Dermis blood vessel endothelial cell (primary cell): Measurements from ENCODE around the gene COL4A2. TPM values are rescaled to one million over a fixed set of nuclear protein-coding genes. Genes with fewer than 3 reads are reported as not detected.
A peak's percentile ranks its signal among the peaks of the same experiment; 100 is the strongest.

Source experiments
- DNase-seq: peaks from one replicate; pipeline ENCODE4 v3.0.0; 2010
- total RNA-seq: library from RNA; depleted of rRNA; stranded (reverse); fragments of >200 nt; gene quantifications from 2 replicates; pipeline ENCODE4 v1.2.3, GENCODE V29; 2014

Gene COL4A2
- total RNA-seq, 1 donor from 2014 or later = 1,320 TPM

GRCh38 chr13:110359840-110360301 is 52.8 kb downstream of the COL4A2 start:
- no peak for DNase-seq

- no peak for DNase-seq
Observed at GRCh38 chr13:110360598-110360997, 53.5 kb downstream of the COL4A2 start.

- DNase-seq = peak; percentile 67
Observed at GRCh38 chr13:110361365-110361911, 54.4 kb downstream of the COL4A2 start.

- no peak for DNase-seq
Observed at GRCh38 chr13:110363010-110363409, 55.9 kb downstream of the COL4A2 start.

GRCh38 chr13:110364081-110364480 is 57.0 kb downstream of the COL4A2 start:
- no peak for DNase-seq

- no peak for DNase-seq
Observed at GRCh38 chr13:110365876-110366275, 58.8 kb downstream of the COL4A2 start.

GRCh38 chr13:110366733-110367132 is 59.6 kb downstream of the COL4A2 start:
- DNase-seq = no peak

GRCh38 chr13:110367620-110368019 is 60.5 kb downstream of the COL4A2 start:
- DNase-seq = no peak

GRCh38 chr13:110368408-110368807 is 61.3 kb downstream of the COL4A2 start:
- no peak for DNase-seq

- no peak for DNase-seq
Observed at GRCh38 chr13:110369400-110369799, 62.3 kb downstream of the COL4A2 start.

- DNase-seq = peak; percentile 96
Observed at GRCh38 chr13:110371550-110372465, 64.7 kb downstream of the COL4A2 start.

- DNase-seq = peak; percentile 68
Observed at GRCh38 chr13:110372676-110373075, 65.6 kb downstream of the COL4A2 start.

- DNase-seq = no peak
Observed at GRCh38 chr13:110373617-110374016, 66.5 kb downstream of the COL4A2 start.

- DNase-seq = no peak
Observed at GRCh38 chr13:110374431-110375370, 67.6 kb downstream of the COL4A2 start.

- DNase-seq = no peak
Observed at GRCh38 chr13:110376120-110376519, 69.0 kb downstream of the COL4A2 start.

- no peak for DNase-seq
Observed at GRCh38 chr13:110377178-110377825, 70.2 kb downstream of the COL4A2 start.

- no peak for DNase-seq
Observed at GRCh38 chr13:110377826-110378201, 70.7 kb downstream of the COL4A2 start.

- DNase-seq = no peak
Observed at GRCh38 chr13:110379358-110379757, 72.3 kb downstream of the COL4A2 start.

- no peak for DNase-seq
Observed at GRCh38 chr13:110379905-110380341, 72.8 kb downstream of the COL4A2 start.

- no peak for DNase-seq
Observed at GRCh38 chr13:110380359-110381028, 73.4 kb downstream of the COL4A2 start.

- no peak for DNase-seq
Observed at GRCh38 chr13:110381029-110381360, 73.9 kb downstream of the COL4A2 start.

GRCh38 chr13:110382229-110382628 is 75.1 kb downstream of the COL4A2 start:
- DNase-seq = peak; percentile 97
